HG03135 (cell line): ENCODE measurements around the gene PLEKHM2.

Source experiments
- ATAC-seq: cut with Tn5 transposase; IDR thresholded peaks from one replicate; pipeline ENCODE4 v1.9.1; 2021; ENCODE audit warnings: mild to moderate bottlenecking, moderate library complexity; ENCODE audit not compliant: unreplicated experiment

Gene PLEKHM2

GRCh38 chr1:15723631-15724246 lies 39.6 kb downstream of the PLEKHM2 start:
- ATAC-seq = no peak

DNA sequence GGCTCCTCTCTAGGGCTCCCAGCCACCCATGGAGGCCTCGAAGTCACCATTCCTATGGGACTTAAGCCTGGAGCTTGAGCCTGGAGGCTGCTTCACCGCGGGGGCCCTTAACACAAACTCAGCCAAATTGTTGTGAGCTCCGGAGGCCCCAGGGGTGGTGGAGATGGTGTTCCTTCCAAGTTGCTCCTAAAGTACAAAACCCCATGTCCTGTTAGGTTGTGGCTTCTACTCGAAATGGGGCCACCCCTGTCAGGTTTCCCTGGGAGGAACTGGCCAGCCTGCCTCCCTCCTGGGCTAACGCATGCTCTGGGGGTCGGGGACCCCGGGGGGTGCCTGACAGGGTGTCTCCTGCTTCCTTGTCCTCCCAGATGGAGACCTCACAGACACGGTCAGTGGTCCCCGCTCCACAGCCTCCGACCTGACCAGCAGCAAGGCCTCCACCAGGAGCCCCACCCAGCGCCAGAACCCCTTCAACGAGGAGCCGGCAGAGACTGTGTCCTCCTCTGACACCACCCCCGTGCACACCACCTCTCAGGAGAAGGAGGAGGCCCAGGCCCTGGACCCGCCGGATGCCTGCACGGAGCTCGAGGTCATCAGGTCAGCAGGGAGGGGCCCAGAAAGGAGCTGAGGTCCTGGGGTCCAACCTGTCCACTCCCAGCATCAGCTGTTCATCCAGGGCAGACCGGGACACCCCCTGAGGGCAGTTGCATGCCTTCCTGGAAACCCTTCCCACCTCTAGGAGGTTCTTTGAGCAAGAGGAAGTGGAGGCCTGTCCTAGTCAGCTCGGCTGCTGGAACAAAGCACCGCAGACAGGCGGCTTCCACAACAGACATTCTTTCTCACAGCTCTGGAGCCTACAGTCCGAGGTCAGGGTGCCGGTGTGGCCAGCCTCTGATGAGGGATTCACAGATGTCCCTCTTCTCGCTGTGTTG lies 41.1 kb downstream of the PLEKHM2 start:
- ATAC-seq = no peak

DNA sequence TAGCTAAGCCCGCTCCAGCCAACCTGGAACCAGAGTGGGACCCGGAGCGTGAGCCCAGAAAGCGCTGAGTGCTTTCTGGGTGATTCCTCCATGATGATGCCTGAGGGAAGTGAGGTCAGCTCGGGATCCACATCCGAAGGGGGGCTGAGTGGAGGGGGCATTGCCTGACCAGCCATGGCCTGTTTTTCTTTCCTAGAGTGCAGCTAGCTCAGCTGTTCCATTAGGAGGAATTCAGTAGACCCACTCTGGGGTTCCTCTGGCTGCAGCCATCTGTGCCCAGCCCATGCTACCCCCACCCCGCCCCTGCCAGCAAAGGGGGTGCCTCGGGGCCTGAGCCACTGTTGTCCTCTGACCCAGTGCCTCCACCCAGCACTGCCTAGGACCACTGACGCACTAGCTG lies 42.4 kb downstream of the PLEKHM2 start:
- no peak for ATAC-seq

DNA sequence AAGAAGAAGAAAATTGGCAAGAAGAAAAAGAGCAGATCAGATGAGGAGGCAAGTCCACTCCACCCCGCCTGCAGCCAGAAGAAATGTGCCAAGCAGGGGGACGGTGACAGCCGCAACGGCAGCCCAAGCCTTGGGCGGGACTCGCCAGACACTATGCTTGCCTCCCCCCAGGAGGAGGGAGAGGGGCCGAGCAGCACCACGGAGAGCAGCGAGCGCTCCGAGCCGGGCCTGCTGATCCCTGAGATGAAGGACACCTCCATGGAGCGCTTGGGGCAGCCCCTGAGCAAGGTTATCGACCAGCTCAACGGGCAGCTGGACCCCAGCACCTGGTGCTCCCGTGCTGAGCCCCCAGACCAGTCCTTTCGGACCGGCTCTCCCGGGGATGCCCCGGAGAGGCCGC lies 42.9 kb downstream of the PLEKHM2 start:
- no peak for ATAC-seq

DNA sequence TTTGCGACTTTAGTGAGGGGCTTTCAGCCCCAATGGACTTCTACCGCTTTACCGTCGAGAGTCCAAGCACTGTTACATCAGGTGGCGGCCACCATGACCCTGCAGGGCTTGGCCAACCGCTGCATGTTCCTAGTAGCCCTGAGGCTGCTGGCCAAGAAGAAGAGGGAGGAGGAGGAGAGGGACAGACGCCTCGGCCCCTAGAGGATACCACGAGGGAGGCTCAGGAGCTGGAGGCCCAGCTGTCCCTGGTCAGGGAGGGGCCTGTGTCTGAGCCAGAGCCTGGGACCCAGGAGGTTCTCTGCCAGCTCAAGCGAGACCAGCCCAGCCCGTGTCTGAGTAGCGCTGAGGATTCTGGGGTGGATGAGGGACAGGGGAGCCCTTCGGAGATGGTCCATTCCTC lies 43.3 kb downstream of the PLEKHM2 start:
- no peak for ATAC-seq

DNA sequence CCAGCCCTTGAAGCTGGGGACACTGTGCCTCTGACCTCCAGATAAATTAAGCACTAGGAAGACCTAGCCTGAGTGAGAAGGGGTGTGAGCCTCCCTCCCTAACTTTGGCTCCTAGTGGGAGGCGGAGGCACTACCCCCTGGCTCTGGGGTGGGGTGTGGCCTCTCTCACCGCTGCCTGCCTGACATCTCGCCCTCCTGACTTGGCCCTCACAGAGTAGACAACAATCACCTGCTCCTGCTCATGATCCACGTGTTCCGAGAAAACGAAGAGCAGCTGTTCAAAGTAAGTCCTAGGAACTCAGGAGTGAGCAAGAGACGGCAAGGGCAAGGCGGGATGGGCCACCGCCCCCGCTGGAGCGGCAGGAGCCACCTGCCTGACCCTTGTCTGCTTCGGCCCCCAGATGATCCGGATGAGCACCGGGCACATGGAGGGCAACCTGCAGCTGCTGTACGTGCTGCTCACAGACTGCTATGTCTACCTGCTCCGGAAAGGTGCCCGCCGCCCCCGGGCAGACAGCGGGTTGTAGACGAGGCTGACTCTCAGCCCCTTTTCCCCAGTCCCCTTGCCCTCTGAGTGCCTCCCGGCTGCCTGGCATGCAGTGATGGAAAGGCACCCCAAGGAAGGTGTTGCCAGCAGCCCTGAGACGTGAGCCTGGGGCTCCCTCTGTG lies 43.9 kb downstream of the PLEKHM2 start:
- no peak for ATAC-seq

GRCh38 chr1:15728937-15729657 lies 45.0 kb downstream of the PLEKHM2 start:
- no peak for ATAC-seq

DNA sequence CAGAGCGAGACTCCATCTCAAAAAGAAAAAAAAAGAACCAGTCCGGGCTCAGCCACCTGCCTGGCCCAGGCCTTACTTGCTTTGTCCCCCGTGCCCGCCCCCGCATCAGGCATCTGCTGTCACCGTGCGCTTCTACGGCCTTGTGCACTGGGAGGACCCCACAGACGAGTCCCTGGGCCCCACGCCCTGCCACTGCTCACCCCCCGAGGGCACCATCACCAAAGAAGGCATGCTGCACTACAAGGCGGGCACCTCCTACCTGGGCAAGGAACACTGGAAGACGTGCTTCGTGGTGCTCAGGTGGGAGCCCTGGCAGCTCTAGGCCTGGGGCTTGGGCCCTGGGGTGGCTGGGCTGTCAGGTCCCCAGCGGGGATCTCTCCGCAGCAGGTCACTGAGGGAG lies 46.3 kb downstream of the PLEKHM2 start:
- no peak for ATAC-seq

DNA sequence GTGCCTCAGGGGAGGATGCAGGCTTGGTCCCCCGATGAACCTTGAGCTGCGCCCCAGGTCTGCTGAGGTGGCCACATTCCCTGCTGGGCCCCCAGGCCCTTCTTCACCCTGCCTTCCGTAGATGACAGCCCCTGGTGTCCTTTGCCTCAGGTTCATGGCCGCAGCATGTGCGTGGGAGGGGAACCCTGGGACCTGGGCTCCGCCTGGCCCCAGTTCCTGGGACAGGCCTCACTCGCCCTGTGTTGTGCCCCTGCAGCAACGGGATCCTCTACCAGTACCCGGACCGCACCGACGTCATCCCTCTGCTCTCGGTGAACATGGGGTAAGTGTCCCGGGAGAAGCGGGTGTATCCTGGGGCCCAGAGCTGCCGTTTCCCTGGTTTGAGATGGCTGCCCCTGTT lies 46.8 kb downstream of the PLEKHM2 start:
- no peak for ATAC-seq

DNA sequence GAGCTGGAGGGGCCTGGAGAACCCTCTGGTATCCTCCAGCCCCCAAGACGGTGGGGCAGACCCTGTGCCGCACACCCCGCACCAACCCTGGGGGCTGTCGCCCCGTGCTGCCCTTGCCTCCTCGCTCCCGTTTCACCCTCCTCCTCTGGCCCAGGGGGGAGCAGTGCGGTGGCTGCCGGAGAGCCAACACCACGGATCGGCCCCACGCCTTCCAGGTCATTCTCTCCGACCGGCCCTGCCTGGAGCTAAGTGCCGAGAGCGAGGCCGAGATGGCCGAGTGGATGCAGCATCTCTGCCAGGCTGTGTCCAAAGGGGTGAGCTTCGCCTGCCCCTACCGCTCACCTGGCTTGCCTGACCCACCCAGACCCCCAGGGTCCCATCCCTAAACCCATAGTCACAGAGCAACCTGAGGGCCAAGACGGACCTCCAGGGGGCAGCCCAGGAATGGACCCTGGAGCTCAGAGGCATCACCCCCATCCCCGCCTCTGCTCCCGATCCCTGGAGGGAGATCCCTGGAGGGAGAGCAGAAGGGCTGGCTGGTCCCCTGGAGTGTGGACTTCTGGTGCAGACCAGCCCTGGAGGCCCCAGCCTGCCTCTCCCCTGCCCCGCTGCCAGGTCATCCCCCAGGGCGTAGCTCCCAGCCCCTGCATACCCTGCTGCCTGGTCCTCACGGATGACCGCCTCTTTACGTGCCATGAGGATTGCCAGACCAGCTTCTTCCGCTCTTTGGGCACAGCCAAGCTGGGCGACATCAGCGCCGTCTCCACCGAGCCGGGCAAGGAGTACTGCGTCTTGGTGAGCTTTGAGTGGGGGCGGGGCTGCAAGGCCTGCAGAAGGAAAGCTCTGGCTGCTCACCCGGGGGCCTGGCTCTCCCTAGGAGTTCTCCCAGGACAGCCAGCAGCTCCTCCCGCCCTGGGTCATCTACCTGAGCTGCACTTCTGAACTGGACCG lies 47.9 kb downstream of the PLEKHM2 start:
- no peak for ATAC-seq

DNA sequence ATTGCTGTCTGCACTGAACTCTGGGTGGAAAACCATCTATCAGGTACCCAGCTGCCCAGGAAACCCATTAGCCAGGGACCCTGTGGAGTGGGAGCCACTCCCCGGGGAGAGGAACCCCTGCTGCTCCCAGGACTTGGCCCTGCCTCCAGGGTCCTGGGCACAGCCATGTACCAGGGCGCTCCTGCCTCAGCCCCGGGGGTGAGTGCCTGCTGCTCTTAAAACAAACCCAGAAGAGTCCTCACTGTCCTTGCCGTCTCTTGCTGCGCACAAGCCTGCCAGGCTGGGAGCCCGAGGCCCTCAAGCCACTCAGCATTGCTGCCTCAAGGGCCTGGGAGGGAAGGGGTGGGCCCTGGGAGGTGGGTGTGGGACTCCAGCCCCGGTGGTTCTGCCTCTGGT lies 48.6 kb downstream of the PLEKHM2 start:
- ATAC-seq = no peak

- ATAC-seq = no peak
Observed at GRCh38 chr1:15733218-15733725, 49.2 kb downstream of the PLEKHM2 start.

DNA sequence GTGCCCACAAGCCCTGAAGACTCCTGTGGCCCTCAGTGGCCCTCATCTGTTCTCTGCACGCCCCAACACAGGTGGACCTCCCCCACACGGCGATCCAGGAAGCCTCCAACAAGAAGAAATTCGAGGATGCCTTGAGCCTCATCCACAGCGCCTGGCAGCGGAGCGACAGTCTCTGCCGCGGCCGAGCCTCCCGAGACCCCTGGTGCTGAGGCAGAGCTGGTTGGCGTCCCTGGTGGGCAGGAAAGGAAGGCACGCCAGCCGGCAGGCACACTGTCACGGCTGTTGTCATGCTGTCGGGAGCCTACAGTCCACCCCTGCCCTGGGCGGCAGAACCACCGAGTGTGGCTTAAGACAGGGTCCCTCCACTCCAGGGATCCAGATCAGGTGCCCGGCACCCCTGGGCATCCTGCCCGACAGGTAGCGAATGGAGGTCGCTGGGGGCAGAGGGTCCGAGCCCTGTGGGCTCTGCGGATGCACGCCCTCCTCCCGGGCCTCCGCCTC lies 49.7 kb downstream of the PLEKHM2 start:
- no peak for ATAC-seq

DNA sequence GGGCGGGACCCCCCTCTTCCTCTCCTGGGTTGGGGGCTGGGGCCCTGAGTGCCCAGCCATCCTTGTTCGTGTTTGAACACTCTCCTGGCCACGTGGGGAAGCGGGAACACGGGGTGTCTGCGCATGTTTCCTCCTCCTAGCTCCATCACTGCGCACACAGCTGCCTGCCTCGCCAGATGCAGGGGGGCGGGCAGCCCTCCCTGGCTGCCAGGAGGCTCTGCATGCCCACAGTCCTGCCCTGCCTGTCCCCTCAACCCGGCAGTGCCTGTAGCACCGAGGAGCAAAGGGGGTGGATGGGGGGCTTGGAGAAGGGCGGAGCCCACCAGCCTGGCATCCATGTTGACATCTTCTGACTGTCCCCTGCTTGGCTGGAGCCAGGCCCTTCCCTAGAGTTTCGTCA lies 50.2 kb downstream of the PLEKHM2 start:
- ATAC-seq = no peak

DNA sequence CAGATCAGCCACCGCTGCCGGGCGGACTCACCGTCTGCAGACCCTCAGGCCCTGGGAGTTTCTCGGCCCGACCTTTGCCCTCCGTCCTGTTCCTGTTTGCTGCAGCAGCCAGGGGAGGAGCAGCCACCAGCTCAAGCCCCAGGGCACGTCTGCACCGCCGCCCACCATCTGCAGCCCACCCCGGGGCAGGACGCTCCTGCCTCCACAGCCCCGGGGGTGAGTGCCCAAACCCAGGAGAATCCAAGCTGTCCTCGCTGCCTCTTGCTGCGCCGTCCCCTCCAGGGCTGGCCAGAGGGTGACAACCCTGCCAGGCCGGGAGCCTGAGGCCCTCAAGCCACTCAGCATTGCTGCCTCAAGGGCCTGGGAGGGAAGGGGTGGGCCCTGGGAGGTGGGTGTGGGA lies 50.8 kb downstream of the PLEKHM2 start:
- ATAC-seq = no peak

DNA sequence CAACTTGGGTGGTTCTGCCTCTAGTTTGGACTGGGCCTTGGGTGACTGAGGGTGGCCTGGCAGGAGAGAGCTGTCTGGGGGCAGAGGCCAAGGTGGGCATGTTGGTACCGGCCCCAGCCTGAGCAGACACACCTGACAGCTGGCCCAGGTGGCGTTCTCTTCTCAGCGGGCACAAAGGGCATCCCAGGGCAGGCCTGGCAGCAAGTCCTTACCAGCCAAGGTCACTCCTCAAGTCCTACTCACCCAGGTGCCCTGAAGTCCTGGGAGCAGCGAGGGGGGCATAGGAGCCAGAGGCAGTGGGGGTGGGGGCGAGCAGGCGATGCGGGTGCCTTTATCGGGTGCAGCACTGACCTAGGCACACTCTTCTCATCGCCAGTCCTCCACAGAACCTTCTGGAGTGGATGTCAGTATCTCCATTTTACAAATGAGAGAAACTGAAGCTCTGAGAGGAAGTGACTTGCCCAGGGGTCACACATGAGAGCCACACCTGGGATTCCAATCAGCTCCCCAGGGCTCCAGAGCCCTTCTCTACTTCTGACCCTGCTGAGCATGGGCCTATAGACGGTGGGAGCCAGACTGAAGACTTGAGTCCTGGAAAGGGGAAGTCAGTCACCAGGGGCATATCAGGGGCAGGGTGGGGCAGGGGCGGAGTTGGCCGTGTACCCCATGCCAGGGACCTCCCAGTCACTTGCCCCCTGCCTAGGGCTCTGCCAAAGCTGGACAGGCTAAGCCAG lies 51.4 kb downstream of the PLEKHM2 start:
- no peak for ATAC-seq

GRCh38 chr1:15736038-15736891 lies 52.1 kb downstream of the PLEKHM2 start, which contains the start of gene SLC25A34:
Gene SLC25A34, plus strand, starts transcription at chr1:15736258. Its CDS starts 228 bp downstream, at chr1:15736486.
- no peak for ATAC-seq

DNA sequence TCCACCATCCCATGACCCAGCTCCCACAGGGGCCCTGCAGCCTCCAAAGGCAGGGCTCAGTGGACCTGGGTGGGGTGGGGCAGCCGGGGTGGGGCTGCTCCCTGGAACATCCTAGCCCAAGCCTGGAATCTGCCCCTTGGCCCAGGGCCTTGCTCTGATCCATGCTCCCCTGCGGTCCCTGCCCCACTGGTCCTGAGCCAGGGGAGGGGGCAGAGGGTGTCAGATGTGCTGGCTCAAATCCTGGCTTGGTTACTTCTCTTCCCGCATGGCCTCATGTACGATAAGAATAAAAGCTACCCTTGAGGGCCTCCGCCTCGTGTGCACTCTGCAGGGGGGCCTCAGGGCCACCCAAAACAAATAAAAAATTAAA lies 52.8 kb downstream of the PLEKHM2 start:
- ATAC-seq = no peak
